Cerebellar cortex (tissue), 1 donor: ENCODE measurements around the gene PTPRN2.

Experiments used
- DNase-seq: peaks from one replicate; pipeline ENCODE4 v3.0.0-alpha.2; 2015; ENCODE audit warnings: low spot score

Gene PTPRN2

DNA sequence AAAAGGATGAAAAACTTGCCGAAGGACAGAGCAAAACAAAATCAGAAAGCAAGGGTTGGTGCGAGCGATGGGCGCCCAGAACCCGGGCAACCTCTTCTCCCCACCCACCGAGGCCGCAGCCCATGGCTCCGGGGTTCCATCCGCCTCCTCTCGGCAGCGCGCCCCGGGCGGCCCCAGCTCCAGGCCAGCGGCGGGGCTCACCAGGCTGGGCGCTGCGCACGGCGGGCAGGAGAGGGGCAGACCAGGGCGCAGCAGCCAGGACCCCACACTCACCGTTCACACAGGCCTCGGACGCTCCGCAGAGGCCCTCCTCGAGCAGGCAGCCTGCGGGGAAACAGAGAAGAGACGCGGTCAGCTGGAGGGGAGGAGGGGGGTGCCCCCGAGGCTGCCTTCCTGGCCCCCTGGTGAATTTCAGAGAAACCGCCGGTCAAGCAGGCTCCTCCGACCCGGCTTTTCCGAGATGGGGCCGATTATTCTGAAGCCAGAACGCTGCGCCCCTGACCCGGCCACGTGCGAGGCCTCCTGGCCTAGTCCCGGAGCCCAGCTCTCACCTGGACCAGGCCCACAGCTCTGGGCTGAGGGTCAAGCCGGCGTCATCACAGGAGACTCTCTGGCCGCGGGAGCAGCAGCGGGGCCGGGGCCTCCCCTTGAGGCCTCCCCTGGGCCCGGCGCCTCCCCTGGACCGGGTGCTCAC, 98.0 kb downstream of the PTPRN2 start:
- DNase-seq = no peak

DNA sequence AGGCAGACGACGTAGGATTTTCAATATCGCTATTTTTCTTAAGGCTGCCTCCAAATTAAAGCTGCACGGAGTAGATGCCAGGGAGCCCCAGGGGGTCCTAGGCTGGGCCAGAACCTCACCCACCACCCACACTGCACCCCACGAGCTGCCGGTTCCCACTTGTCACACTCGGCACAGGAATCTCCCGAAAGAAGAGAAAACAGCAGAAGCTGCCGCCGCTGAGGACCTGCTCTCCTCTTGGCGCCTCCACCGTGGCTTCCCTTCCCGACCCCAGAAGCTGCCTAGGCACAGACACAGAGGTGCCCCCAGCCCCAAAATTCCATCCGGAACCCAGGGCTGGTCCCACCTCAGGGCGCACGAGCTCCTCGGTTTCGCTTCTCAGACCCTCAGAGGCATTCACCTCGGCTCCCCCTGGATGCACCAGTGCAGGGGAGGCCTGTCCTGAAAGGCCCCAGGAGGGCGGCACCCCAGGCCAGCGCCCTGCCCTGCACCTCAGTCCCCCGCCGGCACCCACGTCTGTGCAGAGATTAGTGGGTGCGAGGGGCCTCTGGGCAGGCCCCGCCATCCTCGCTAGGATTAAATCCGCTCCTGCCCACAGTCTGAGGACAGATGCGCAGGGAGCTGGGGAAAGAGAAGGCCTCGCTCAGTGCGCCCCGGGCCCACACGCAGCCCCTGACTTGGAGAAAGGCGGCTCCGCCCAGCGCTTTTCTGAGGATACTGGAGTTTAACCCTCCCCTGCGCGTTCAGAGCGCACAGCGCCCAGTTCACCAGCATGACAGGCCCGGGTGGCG, 99.2 kb downstream of the PTPRN2 start:
- no peak for DNase-seq

DNA sequence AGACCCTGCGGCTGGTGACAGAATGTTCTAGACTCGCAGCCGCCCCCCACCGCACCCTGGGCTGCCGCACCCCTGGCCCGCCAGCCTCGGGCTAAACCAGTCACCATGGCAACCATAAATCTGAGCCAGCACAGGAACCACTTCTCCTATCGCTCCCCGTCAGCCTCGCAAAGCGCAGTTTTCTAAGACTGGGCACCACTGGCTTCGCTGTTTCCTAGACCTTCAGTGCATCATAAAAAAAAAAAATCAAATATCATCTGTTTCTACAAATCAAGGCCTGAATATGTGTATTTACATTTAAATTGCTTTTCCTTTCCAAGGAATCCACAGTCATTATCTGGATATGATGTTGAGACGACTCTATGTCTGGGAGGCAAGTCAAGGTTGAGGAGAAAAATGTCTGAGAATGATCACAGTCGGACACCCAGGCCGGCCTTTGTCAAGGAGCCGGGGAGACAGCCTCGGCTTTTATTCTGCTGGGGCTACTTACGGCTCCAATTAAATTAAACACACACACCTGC, 99.9 kb downstream of the PTPRN2 start:
- no peak for DNase-seq

DNA sequence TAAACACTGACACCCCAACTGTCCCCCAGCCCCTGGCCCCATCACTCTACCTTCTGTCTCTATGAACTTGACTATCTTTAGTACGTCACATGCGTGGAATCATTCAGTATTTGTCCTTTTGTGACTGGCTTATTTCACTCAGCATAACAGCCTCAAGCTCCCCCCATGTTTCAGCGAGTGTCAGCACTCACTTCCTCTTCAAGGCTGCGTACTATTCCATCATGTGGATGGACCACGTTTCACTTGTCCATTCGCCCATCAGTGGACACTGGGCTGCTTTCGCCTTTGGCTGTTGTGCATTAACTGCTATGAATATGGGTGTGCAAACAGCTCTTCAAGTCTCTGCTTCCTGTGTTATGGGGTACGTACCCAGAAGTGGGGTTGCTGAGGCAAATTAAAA, 100.7 kb downstream of the PTPRN2 start:
- DNase-seq = no peak

DNA sequence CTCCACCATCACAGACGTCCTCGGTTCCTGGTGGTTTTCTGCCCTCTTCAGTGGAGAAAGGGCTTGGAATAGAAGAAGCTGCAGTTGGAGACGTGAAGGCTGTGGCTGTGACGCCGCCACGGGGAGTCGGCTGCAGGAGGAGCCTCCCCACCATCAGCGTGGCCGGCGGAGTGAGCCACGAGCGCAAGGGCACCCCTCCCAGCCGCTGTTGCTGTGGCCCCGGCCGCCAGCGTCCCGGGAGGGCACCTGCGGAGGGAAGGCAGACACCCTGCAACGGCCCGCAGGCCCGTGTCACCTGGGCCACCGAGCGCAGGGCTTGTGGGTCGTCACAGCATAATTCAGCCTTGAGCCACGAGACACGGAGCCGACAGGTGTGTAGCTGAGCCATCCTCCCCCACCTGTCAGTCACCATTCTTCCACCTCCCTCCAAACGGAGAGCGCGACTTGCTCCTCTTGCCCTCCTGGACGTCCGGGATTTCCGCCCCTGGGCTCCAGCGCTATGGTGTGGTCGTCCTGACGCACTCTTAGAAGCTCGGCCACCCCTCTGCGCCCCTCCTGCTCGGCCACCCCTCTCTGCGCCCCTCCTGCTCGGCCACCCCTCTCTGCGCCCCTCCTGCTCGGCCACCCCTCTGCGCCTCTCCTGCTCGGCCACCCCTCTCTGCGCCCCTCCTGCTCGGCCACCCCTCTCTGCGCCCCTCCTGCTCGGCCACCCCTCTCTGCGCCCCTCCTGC, 102.7 kb downstream of the PTPRN2 start:
- DNase-seq = no peak

DNA sequence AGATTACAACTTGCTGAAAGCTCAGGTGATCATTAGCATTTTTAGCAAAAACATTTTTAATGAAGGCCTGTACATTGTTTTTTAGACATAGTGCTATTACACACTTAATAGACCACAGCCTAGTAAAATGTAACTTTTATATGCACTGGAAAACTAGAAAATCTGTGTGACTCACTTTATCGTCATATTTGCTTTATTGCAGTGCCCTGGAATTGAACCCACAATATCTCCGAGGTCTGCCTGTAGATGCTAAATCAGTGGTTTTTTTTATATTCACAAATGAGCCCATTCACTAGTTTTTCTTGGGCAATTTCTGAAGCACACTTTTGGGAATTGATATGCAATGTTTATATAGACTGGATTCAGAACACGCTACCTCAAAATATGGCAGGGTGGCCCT, 105.1 kb downstream of the PTPRN2 start:
- no peak for DNase-seq

DNA sequence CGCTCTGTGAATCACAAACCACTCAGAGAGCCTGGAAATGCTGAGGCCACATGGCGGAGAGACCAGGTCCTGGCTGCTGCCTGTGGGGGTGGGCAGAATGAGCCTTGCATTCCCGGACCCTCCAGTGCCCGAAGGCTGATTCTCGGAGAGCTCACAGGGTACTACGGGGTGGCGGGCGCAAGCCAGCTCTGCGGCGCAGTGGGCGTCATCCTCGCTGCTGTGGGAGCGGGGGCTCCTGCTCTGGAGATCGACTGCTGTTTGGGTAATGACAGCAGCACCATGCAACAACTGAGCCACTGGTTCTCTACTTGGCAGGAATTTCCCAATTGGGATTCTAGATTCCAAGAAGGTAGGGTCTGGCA, 108.0 kb downstream of the PTPRN2 start:
- DNase-seq = no peak

DNA sequence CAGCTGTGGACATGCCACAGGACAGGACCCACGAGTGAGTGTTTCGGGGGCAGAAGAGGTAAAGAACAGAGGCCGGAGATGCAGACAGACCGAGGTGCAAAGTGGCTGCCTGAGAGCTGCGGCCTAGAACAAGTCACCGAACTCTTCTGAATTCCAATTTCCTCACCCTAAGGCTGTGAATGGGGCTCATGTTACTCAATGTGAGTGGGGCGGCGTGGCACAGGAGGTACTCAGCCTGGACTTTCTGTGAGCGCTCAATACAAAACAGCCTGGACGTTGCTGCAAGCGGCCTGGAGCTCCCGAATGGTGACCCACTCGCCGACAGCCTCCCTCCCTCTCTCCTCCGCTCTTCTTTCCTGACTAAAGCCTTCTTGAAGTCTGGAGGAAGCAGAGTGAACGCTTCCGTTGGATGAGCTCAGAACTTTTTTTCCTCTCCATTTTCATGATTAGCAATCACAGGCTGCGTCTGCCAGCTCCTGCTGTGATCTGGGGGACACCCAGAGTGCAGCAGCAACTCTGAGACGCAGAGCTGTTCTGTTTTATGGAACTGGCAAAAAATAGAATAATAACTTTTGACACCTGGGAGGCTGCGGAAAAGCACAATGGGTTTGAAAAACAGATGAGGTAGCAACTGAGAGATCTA, 108.5 kb downstream of the PTPRN2 start:
- DNase-seq = no peak

DNA sequence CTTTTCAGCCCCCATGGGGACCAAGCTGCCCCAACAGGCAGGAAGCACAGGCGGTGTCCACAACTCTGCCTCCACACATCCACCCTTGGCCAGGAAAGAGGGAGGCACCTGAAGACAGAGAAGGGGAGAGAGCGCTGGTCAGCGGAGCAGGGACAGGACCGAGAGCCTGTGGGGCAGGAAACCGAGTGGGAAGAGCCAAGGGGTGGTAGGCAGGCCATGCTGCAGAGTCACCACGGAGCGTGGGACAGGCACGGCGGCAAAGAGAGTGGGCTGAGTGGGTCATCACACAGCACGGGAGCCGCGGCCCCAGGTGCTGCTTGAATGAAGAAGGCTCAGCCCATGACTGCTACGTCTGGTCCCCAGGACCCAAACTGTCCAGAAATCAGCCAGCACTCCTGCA, 109.8 kb downstream of the PTPRN2 start:
- no peak for DNase-seq

DNA sequence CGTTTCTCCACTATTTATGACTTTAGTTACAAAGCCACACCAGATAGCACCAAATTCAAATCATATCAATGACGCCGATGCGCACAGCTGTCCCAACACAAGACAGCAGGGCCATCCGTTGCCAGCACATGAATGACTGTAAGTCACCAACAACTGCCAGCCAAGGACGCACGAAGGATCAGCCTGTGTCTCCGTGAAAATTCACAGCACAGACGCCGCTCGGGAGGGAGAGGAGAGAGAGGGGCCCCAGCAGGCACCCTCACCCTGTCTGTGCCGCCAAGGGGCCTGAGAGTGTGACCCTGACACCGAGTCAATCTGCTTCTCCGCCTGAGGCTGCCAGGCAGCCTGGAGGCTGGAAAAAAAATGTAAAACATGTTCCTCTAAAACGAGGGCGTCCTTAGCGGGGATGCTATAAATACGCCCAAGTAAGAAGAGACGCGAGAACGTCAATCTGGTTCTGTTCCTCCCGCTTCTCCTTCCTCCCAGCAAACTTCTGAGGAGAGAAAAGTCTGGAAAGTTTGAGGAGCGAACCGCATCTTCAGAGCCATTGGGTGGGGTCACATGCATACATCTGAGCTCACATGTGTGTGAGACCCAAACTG, 111.2 kb downstream of the PTPRN2 start:
- no peak for DNase-seq

DNA sequence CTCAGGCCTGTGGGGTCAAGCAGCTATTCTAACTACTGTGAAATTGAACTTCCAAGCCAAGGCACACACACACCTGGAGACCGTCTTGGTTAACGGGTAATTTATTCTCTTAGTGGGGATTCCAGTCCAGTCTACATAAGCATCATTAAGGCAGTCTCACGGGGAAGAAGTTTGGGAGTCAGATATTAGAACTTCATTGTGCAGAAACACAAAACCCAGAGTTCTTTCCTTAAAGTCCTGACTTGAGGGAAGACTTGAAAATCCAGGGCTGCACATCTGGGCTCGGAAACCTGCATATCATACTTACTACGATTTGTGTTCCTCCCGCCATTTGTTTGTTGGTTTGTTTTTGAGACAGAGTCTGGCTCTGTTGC, 112.0 kb downstream of the PTPRN2 start:
- DNase-seq = no peak

DNA sequence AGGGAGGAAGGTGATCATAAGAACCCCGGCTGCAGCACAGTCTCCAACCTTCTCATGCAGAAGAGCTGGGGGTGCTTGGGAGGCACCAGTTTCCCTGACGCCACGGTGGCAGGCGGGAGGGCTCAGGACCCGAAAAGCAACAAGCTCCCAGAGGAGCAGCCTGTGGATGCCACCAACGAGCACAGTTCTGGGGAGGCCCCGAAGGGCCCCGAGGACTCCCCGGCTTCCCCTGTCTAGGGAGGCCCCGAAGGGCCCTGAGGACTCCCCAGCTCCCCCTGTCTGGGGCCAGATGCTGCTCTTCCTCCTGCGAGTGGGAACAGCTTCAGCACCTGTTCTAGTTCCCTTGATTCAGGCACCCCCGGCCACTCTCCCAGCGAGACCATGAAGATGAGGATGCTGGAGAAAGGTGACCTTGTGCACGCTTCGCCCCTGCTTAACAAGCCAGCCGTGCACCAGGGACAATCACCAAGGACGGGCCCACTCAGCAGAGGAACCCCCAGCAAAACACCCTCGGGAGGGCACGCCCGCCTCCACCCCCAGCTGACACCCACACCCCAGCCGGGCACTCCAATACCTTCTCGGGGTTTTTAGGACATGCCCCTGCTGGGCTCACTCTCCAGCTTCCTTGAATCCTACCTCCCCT, 112.5 kb downstream of the PTPRN2 start:
- no peak for DNase-seq

DNA sequence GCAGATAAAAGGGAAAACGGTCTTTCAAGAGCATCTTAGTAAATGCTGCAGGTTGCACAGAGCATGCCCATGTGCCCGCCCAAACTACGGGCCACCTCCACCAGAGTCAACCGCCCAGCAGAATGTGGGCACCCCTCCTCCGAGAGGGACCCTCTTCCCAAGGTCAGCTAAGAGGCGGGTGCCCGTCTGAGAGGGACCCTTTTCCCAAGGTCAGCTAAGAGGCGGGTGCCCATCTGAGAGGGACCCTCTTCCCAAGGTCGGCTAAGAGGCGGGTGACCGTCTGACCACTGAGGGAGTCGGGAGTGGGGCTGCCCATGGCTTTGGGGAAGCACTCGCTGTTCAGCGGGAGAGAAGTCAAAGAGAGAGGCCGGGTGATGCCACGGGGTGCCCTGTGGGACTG, 113.1 kb downstream of the PTPRN2 start:
- no peak for DNase-seq

DNA sequence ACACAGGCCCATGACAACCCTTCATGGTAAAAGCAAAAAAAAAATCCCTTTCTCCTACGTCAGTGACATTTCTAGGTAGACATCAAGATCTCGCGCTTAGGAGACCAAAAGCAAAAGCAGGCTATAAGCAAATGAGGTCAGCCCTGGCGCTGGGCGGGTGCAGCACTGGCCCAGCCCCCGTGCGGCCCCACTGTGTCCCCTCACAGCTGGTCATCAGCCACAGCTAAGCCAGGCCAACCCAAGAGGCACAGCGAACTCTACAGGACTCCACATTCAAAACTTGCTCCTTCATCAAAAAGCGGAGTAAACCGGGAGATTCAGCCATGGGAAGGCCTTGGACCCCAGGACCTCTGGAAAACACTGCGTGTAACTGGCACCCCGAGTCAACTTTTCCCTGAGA, 113.7 kb downstream of the PTPRN2 start:
- no peak for DNase-seq

DNA sequence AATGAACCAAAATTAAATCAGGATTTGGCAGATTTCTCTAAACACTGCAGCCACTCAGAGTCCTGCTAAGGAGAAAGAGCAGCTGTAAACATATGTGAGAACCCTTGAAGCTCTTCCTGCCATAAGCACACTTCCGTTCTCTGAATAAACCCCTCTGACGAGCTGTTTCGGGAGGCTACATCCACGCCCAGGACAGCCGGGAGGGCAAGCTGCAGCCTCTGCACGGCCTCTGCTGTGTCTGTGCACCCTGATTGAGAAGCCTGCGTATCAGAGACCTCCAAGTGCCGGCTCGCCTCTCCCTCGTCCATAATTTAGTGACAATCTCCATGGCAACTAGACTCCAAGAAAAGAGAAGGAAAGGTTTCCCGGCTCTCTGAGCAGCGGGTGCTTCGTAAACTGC, 114.4 kb downstream of the PTPRN2 start:
- DNase-seq = no peak

DNA sequence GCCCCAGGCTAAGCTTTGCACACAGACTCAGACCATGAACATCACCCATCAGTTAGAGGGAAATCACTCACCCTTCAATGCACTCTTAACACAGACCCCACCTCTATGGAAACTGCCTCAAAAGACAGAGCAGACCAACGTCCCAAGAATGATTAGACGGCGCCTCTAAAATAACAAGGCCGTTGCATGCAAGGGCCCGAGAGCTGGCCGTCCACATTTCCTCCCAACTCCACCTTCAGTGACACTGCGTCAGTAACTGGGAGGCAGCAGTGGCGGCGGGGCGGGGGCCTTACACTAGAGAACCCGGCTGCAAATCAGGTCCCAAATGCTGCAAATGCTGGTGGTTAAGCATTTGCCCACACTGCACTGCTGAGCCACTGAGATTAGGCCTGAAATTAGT, 115.0 kb downstream of the PTPRN2 start:
- no peak for DNase-seq

DNA sequence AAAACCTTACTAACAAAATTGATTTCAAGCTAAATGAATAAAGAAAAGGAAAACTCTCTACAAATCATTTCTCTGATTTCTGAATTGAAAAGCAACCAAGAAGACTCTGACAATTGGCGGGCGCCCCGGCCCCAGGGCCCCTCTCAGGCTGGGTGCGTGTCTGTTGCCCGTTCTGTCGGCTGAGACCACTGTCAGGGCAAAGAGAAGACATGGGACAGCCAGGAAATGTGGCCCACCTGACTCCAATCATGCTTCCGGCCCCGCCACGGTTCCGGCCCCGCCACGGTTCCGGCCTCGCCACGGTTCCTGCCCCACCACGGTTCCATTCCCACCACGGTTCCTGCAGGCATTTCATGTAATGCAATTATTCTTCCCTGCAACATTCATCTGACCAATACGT, 115.9 kb downstream of the PTPRN2 start:
- DNase-seq = no peak

DNA sequence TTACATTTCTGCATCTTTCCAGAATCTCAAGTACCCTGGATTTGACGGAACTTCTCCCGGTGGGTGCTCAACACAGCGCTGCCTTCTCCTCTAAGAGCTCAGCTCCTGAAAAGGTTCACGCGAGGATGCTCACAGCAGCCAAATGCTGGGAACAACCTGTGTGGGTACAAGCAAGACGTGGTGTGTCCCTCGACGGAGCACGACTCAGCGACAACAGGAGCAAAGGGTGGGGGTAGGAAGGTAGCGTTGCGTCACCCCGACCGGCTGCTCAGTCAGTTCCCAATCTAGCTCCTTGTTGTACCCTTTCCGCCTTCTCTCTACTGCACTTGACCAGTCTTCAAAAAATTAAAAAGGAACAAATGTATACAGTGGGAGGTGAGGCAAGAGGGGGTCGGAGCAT, 117.3 kb downstream of the PTPRN2 start:
- DNase-seq = no peak

DNA sequence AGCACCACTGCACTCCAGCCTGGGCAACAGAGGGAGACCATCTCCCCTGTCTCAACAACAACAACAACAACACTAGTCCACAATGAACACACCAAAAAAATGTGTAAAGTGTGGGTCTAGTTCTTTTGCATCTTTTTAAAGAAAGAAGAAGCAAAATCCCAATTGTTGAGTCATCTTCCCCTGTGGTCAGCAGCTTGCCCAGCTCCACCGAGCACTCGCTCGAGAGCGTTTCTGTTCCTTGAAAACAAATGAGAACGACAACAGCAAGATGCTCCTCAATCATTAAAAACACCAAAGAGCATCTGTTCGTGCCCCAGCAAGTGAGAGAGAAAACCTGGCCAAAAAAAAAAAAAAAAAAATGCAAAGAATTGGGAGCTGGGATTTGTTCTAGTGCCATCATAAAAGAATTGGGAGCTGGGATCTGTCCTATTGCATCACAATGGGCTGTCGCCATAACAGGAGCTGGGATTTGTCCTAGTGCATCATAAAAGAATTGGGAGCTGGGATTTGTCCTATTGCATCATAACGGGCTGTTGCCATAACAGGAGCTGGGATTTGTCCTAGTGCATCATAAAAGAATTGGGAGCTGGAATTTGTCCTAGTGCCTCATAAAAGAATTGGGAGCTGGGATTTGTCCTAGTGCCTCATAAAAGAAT, 118.1 kb downstream of the PTPRN2 start:
- DNase-seq = no peak

DNA sequence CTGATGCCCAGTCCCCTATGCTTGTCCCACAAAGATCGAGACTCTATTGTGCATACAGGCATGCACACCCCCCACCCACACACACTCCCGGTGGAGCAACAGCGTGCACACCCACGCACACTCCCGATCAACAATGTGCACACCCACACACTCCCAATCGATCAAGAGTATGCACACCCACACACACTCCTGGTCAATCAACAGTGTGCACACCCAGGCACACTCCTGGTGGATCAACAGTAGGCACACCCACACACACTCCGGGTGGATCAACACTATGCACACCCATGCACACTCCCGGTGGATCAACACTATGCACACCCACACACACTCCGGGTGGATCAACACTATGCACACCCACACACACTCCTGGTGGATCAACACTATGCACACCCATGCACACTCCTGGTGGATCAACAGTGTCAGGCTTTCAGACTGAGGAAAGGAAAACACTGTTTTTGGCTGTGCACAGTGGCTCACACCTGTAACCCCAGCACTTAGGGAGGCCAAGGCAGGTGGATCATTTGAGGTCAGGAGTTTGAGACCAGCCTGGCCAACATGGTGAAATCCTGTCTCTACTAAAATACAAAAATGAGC, 118.8 kb downstream of the PTPRN2 start:
- no peak for DNase-seq

DNA sequence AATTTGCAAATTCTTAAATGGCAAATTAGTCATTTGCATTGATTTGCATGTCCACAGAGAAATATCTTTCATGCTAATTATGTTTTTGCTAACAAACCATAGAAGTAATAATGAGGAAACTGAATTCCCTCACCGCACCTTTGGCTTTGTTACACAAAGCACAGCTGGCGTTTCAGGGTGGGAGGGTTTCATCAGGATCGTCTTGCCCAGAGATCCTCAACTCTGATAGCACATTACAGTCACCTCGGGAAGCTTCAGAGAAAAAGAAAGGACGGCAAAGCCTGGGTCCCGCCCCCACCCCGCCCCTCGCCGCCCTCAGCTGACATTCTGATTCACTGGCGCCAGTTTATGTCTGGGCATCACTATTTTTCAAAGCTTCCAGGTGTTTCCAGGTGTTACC, 119.4 kb downstream of the PTPRN2 start:
- DNase-seq = no peak
